NT2/D1 (cell line): ENCODE data around the gene DNAH11.

Experiments
- SUZ12 ChIP-seq: IDR thresholded peaks from 2 replicates; pipeline ENCODE4 v1.6.1; 2011; ENCODE audit not compliant: insufficient read length, insufficient read depth; ENCODE audit errors: extremely low read depth
- YY1 ChIP-seq: IDR thresholded peaks from 2 replicates; pipeline ENCODE4 v1.6.1; 2011; ENCODE audit not compliant: insufficient read length, insufficient read depth
- ZNF274 ChIP-seq: IDR thresholded peaks from 2 replicates; pipeline ENCODE4 v1.6.1; 2011; ENCODE audit warnings: mild to moderate bottlenecking, low read depth, low read length

GRCh38 chr7:21603462-21603861 is 60.6 kb downstream of the DNAH11 start:
- TF ChIP-seq ZNF274 = no peak
- TF ChIP-seq YY1 = no peak
- TF ChIP-seq SUZ12 = no peak
